IMR-90 (cell line): Measurements from ENCODE around the gene COIL. TPM values are rescaled to one million over a fixed set of nuclear protein-coding genes. Genes with fewer than 3 reads are reported as not detected.

Experiments
- ATAC-seq: fragments of 200-7000 bp; cut with Tn5 transposase; 2 replicates; pipeline ENCODE4 v1.9.1; 2020; ENCODE audit warnings: low read depth, mild to moderate bottlenecking, moderate library complexity
- BruUV-seq: library from RNA; stranded (reverse); fragments of 400-500 nt; replicated peaks from 2 replicates; lab custom pipeline; 2021; lab: Mats Ljungman, UMichigan
- CTCF ChIA-PET: fragments of 300-600 bp; formaldehyde crosslinking; extraction: SDS; loops from one replicate; lab custom pipeline; 2021; ENCODE audit warnings: antibody characterized with exemption; lab: Yijun Ruan, JAX
- POLR2A ChIA-PET: fragments of 300-600 bp; sonication (Branson Sonifier 250); formaldehyde crosslinking; loops from one replicate; lab custom pipeline; 2022; ENCODE audit warnings: antibody characterized with exemption; ENCODE audit not compliant: unreplicated experiment; lab: Charles Lee
- DNase-seq: peaks from one replicate; pipeline ENCODE4 v3.0.0; 2013
- H2AFZ ChIP-seq: replicated peaks from 2 replicates; pipeline ENCODE3; 2013; ENCODE audit warnings: low read length, mild to moderate bottlenecking; ENCODE audit not compliant: poor library complexity
- H2AK5ac ChIP-seq: 2 replicates; pipeline ENCODE4 v1.6.1; 2013; ENCODE audit warnings: low read depth, low read length, inconsistent platforms
- H2AK9ac ChIP-seq: replicated peaks from 2 replicates; pipeline ENCODE3; 2013; ENCODE audit warnings: mild to moderate bottlenecking, low read depth, low read length, moderate library complexity; ENCODE audit not compliant: poor library complexity
- H2BK120ac ChIP-seq: 2 replicates; pipeline ENCODE4 v1.6.1; 2013; ENCODE audit warnings: low read depth, low read length, inconsistent platforms
- H2BK15ac ChIP-seq: 3 replicates; pipeline ENCODE4 v1.6.1; 2013; ENCODE audit warnings: low read depth, low read length, inconsistent platforms
- H2BK20ac ChIP-seq: 2 replicates; pipeline ENCODE4 v1.6.1; 2013; ENCODE audit warnings: low read depth, mild to moderate bottlenecking, inconsistent platforms, low read length, moderate library complexity
- H2BK5ac ChIP-seq: 2 replicates; pipeline ENCODE4 v1.6.1; 2013; ENCODE audit warnings: mild to moderate bottlenecking, low read depth, low read length, inconsistent platforms; ENCODE audit not compliant: poor library complexity, severe bottlenecking
- H3K14ac ChIP-seq: replicated peaks from 2 replicates; pipeline ENCODE4 v1.6.1; 2013; ENCODE audit warnings: low read depth, low read length, inconsistent platforms
- H3K18ac ChIP-seq: 2 replicates; pipeline ENCODE4 v1.6.1; 2013; ENCODE audit warnings: low read depth, low read length, control low read depth
- H3K23ac ChIP-seq: 2 replicates; pipeline ENCODE4 v1.6.1; 2013; ENCODE audit warnings: low read depth, low read length, inconsistent platforms
- H3K27ac ChIP-seq: 2 replicates; pipeline ENCODE4 v1.5.1; 2013; ENCODE audit warnings: mild to moderate bottlenecking, control low read depth, low read length; ENCODE audit not compliant: insufficient read depth
- H3K27me3 ChIP-seq: 2 replicates; pipeline ENCODE4 v1.6.1; 2013; ENCODE audit warnings: low read length; ENCODE audit not compliant: control insufficient read depth, insufficient read depth
- H3K36me3 ChIP-seq: 2 replicates; pipeline ENCODE4 v1.6.1; 2013; ENCODE audit warnings: low read length, mixed read lengths; ENCODE audit not compliant: control insufficient read depth, insufficient read depth
- H3K4ac ChIP-seq: 2 replicates; pipeline ENCODE4 v1.6.1; 2013; ENCODE audit warnings: low read depth, low read length, inconsistent platforms
- H3K4me1 ChIP-seq: 2 replicates; pipeline ENCODE4 v1.6.1; 2013; ENCODE audit warnings: low read length, mixed read lengths; ENCODE audit not compliant: control insufficient read depth, insufficient read depth
- H3K4me2 ChIP-seq: 2 replicates; pipeline ENCODE4 v1.6.1; 2013; ENCODE audit warnings: low read depth, mild to moderate bottlenecking, control low read depth, low read length, moderate library complexity
- H3K4me3 ChIP-seq: 2 replicates; pipeline ENCODE4 v1.5.1; 2013; ENCODE audit warnings: low read depth, mild to moderate bottlenecking, control low read depth, low read length, moderate library complexity; ENCODE audit not compliant: insufficient read depth
- H3K56ac ChIP-seq: 2 replicates; pipeline ENCODE4 v1.6.1; 2013; ENCODE audit warnings: low read length, inconsistent platforms; ENCODE audit not compliant: insufficient read depth; ENCODE audit errors: extremely low read depth
- H3K79me1 ChIP-seq, 2 experiments: 2 replicates each; pipeline ENCODE4 v1.6.1; 2013; ENCODE audit warnings: low read length in 2 of 2, inconsistent platforms in 1 of 2, low read depth in 1 of 2
- H3K9ac ChIP-seq: 2 replicates; pipeline ENCODE4 v1.6.1; 2013; ENCODE audit warnings: low read depth, low read length, control low read depth
- H3K9me1 ChIP-seq: 2 replicates; pipeline ENCODE4 v1.6.1; 2013; ENCODE audit warnings: low read length, inconsistent platforms; ENCODE audit not compliant: insufficient read depth
- H3K9me3 ChIP-seq: 2 replicates; pipeline ENCODE4 v1.6.1; 2013; ENCODE audit warnings: low read length; ENCODE audit not compliant: control insufficient read depth, insufficient read depth
- H4K20me1 ChIP-seq: 2 replicates; pipeline ENCODE4 v1.6.1; 2013; ENCODE audit warnings: low read length, inconsistent platforms; ENCODE audit not compliant: insufficient read depth
- H4K5ac ChIP-seq: 2 replicates; pipeline ENCODE4 v1.6.1; 2013; ENCODE audit warnings: mild to moderate bottlenecking, low read depth, low read length, control low read depth
- H4K8ac ChIP-seq, 2 experiments: 2 replicates each; pipeline ENCODE4 v1.6.1; 2013; ENCODE audit warnings: low read depth in 2 of 2, low read length in 2 of 2, control low read depth in 1 of 2, inconsistent platforms in 1 of 2
- H4K91ac ChIP-seq: 2 replicates; pipeline ENCODE4 v1.6.1; 2013; ENCODE audit warnings: low read depth, low read length, inconsistent platforms; ENCODE audit not compliant: insufficient read depth
- NFE2L2 ChIP-seq: fragments of 150-350 bp; IDR thresholded peaks from 2 replicates; pipeline ENCODE4 v1.6.1; 2016; ENCODE audit warnings: low read depth, mild to moderate bottlenecking, low read length
- WGBS, 2 experiments: methylation state at CpG; one replicate each; pipeline versions ENCODE4 v1.1.5 to v1.1.7; 2013; ENCODE audit warnings: missing lambda C conversion rate in 2 of 2; ENCODE audit not compliant: insufficient read length in 1 of 2; ENCODE audit errors: extremely low coverage in 2 of 2; 5-methylcytosine and 5-hydroxymethylcytosine counted together
- dilution Hi-C: fragments of 300-500 bp; cut with HindIII; formaldehyde crosslinking; loops from one replicate; pipeline ENCODE4 v1.14.3; 2018; ENCODE audit warnings: low sequenced_read_pairs; ENCODE audit not compliant: unreplicated experiment
- in situ Hi-C: fragments of 300-500 bp; cut with MboI; formaldehyde crosslinking; loops from 3 replicates; pipeline ENCODE4 v1.14.3; 2019; ENCODE audit warnings: low sequenced_read_pairs, inconsistent platforms, mixed read lengths
- intact Hi-C: fragments of 100-400 bp; cut with micrococcal nuclease; formaldehyde crosslinking; loops from 2 replicates; pipeline ENCODE4 v1.10.0; 2022
- polyA plus RNA-seq, 3 experiments: library from polyadenylated mRNA; depleted of rRNA; stranded (reverse); fragments of >200 nt; gene quantifications; 2 replicates each; pipeline ENCODE4 v1.2.3, GENCODE V29; 2012; ENCODE audit warnings: low replicate concordance in 1 of 3
- total RNA-seq: library from RNA; depleted of rRNA; stranded (reverse); fragments of >200 nt; gene quantifications from 2 replicates; pipeline ENCODE4 v1.2.3, GENCODE V29; 2012

Gene COIL
- total and polyA plus RNA-seq, 2 of the 4 experiments (the other 2 are of a cell fraction), result 5.2 to 13.3 TPM

- in situ Hi-C loops, result loop anchor here (5.0 to 25.0 kb wide), 2 partner anchors 120 to 350 kb away; partner anchors contain the start of gene NOG
- WGBS, 2 experiments, result 100% methylated on average over 1 of the region's 2 CpGs; no CpG with 5 or more reads in 1 of the 2 experiments
These were observed 23.2 kb downstream of the COIL start for GRCh38 chr17:56937687-56938086.

More at GRCh38 chr17:56937687-56938086, 23.2 kb downstream of the COIL start:
- no peaks in the 10 kb centered on the region for H4K20me1 ChIP-seq
- no peak overlapping the region for H3K4ac ChIP-seq
- DNase-seq (no peak), ATAC-seq (no peak)
- H3K23ac ChIP-seq, result no peak overlapping the region; the same call in 1 of the 2 replicates
- dilution Hi-C loops (no loop called here), intact Hi-C loops (no loop called here)
- H4K8ac ChIP-seq, result no peak overlapping the region
- no peak overlapping the region for H3K18ac ChIP-seq
- H3K9me1 ChIP-seq, result peaks cover 3% of the 10 kb centered on the region
- no TSS peak for BruUV-seq
- H3K9me3 ChIP-seq, result no peaks in the 10 kb centered on the region
- no peak overlapping the region for H2AK9ac ChIP-seq
- CTCF ChIA-PET, result no interaction called here
- no peak overlapping the region for H2BK120ac ChIP-seq
- no peak overlapping the region for H3K27ac ChIP-seq
- H2BK20ac ChIP-seq, result no peak overlapping the region
- H4K5ac ChIP-seq, result no peak overlapping the region
- H4K91ac ChIP-seq, result no peak overlapping the region
- no peak overlapping the region for H3K4me3 ChIP-seq
- no peak for TF ChIP-seq NFE2L2
- H3K9ac ChIP-seq, result no peak overlapping the region
- peaks cover 0 to 7% of the 10 kb centered on the region in 2 experiments; a peak in 2 of 4 replicates for H3K79me1 ChIP-seq
- H3K4me2 ChIP-seq, result no peak overlapping the region
- POLR2A ChIA-PET, result no interaction called here
- no peak overlapping the region for H2AFZ ChIP-seq
- H3K4me1 ChIP-seq, result no peaks in the 10 kb centered on the region
- no peak overlapping the region for H3K56ac ChIP-seq
- no peak overlapping the region for H2BK5ac ChIP-seq
- H3K14ac ChIP-seq, result 0 out of 2 replicates have a peak overlapping the region, but pooled peaks have one; percentile 5
- no peaks in the 10 kb centered on the region for H3K27me3 ChIP-seq
- H3K36me3 ChIP-seq, result peaks cover 23% of the 10 kb centered on the region
- H2BK15ac ChIP-seq, result no peak overlapping the region
- H2AK5ac ChIP-seq, result no peak overlapping the region
